CMK (cell line): ENCODE results near the gene CDH13.

Experiments
- DNase-seq: peaks from one replicate; pipeline ENCODE4 v3.0.0-alpha.2; 2010; ENCODE audit warnings: low read depth

CDH13 gene

GRCh38 chr16:82750068-82750467 is 123.3 kb downstream of the CDH13 start:
- DNase-seq: no peak

- DNase-seq: no peak
Measured at GRCh38 chr16:82751020-82751419, 124.3 kb downstream of the CDH13 start.

- no peak for DNase-seq
Measured at GRCh38 chr16:82752172-82752571, 125.4 kb downstream of the CDH13 start.

GRCh38 chr16:82753821-82754220 is 127.1 kb downstream of the CDH13 start:
- DNase-seq: no peak

GRCh38 chr16:82754716-82755513 is 128.1 kb downstream of the CDH13 start:
- DNase-seq: no peak

GRCh38 chr16:82755570-82756282 is 129.0 kb downstream of the CDH13 start:
- no peak for DNase-seq

- no peak for DNase-seq
Measured at GRCh38 chr16:82756283-82756599, 129.5 kb downstream of the CDH13 start.

GRCh38 chr16:82758406-82758805 is 131.6 kb downstream of the CDH13 start:
- DNase-seq: no peak

GRCh38 chr16:82758904-82759303 is 132.1 kb downstream of the CDH13 start:
- no peak for DNase-seq

- no peak for DNase-seq
Measured at GRCh38 chr16:82761236-82761635, 134.5 kb downstream of the CDH13 start.

- DNase-seq: no peak
Measured at GRCh38 chr16:82761858-82762257, 135.1 kb downstream of the CDH13 start.

- DNase-seq: no peak
Measured at GRCh38 chr16:82763371-82763770, 136.6 kb downstream of the CDH13 start.

- no peak for DNase-seq
Measured at GRCh38 chr16:82767198-82767597, 140.4 kb downstream of the CDH13 start.

- no peak for DNase-seq
Measured at GRCh38 chr16:82767808-82768207, 141.0 kb downstream of the CDH13 start.

GRCh38 chr16:82769845-82770244 is 143.1 kb downstream of the CDH13 start:
- DNase-seq: no peak

- DNase-seq: no peak
Measured at GRCh38 chr16:82772215-82772614, 145.4 kb downstream of the CDH13 start.

- no peak for DNase-seq
Measured at GRCh38 chr16:82773018-82773417, 146.2 kb downstream of the CDH13 start.

GRCh38 chr16:82776470-82777146 is 149.8 kb downstream of the CDH13 start:
- DNase-seq: no peak

GRCh38 chr16:82782715-82783251 is 156.0 kb downstream of the CDH13 start:
- DNase-seq: no peak

- no peak for DNase-seq
Measured at GRCh38 chr16:82783933-82784572, 157.3 kb downstream of the CDH13 start.

GRCh38 chr16:82784573-82784968 is 157.8 kb downstream of the CDH13 start:
- no peak for DNase-seq

GRCh38 chr16:82788225-82788624 is 161.5 kb downstream of the CDH13 start:
- DNase-seq: no peak
